ENCODE results near the gene CHID1. TPM values are rescaled to one million over a fixed set of nuclear protein-coding genes. Genes with fewer than 3 reads are reported as not detected.

CHID1 gene
- total and polyA plus RNA-seq, 2 experiments from 2014 or later: 54.1 to 67.3 TPM

GRCh38 chr11:899724-900123 lies 10.9 kb downstream of the CHID1 start (continued):
- TF ChIP-seq REST (IDR thresholded peaks at IDR 0.05; ENCODE audit: unreplicated experiment) (no peak), POLR2AphosphoS5 (IDR thresholded peaks at IDR 0.05; ENCODE audit: low read depth) (no peak), CTCF (conservative IDR thresholded peaks at IDR 0.05; ENCODE audit: low read depth in 2 of 2) (no peak)

DNA sequence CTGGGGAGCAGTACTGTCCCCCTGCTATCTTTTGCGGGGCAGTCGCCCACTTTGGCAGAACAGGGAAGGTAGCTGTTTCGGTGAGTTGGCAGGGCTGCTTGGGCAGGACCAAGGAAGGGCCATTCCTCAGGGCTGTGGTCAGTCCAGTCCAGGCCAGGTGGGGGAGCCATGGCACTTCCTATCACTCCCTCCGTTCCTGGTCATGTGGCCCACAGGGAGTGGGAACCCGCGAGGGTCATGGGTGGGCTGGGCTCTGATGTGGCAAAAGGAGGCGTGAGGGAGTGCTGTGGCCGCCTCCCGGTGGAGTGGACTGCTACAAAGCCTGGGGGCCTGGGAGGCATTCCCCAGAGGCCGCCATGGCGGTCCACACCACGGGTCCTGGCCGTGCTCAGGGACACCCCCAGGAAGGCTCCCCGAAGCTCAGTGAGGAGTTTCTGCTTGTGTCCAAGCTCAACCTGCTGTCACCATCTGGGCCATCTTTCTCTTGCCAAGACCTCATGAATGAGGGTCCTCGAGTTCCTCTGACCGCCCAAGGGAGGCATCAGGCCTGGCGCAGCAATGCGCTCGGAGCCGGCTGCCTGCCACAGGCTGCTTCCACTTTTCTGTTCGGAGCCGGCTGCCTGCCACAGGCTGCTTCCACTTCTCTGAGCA lies 11.9 kb downstream of the CHID1 start:
- H3K4me3 ChIP-seq: no peak overlapping the region
- no peak overlapping the region for H3K27ac ChIP-seq (ENCODE audit: low read depth)
- H3K4me2 ChIP-seq: no peak overlapping the region
- H4K20me1 ChIP-seq (replicated peaks; ENCODE audit: insufficient read depth): no peaks in the 10 kb centered on the region; the same call in 1 of the 2 replicates
- Mint-ChIP-seq H3K4me3 (no peak overlapping the region), H3K9me3 (no peaks in the 10 kb centered on the region), H3K36me3 (ENCODE audit: low read depth) (peaks cover 40% of the 10 kb centered on the region), H3K27me3 (ENCODE audit: insufficient read depth, low read depth, poor library complexity) (peaks cover 3% of the 10 kb centered on the region), H3K4me1 (no peaks in the 10 kb centered on the region; the same call in 1 of the 3 replicates), H3K27ac (no peak overlapping the region; the same call in 1 of the 2 replicates)
- TF ChIP-seq CTCF (conservative IDR thresholded peaks at IDR 0.05; ENCODE audit: low read depth in 2 of 2) (peak; percentile 17 to 68), ZNF114 (CRISPR knock-in tag; IDR thresholded peaks at IDR 0.05) (no peak)
- ATAC-seq (peak; percentile 45), DNase-seq (ENCODE audit: low spot score) (peak; percentile 49)
- no peaks in the 10 kb centered on the region for H3K27me3 ChIP-seq (ENCODE audit: insufficient read depth)
- peaks cover 6% of the 10 kb centered on the region for H3K36me3 ChIP-seq (ENCODE audit: insufficient read depth)
- H3K4me1 ChIP-seq (ENCODE audit: insufficient read depth): no peaks in the 10 kb centered on the region
- no peaks in the 10 kb centered on the region for H3F3A ChIP-seq (replicated peaks; ENCODE audit: low read depth)
- no peaks in the 10 kb centered on the region for H3K9me2 ChIP-seq (ENCODE audit: insufficient read depth)
- H3K79me2 ChIP-seq (replicated peaks; ENCODE audit: insufficient read depth): no peaks in the 10 kb centered on the region
- H2AFZ ChIP-seq: no peak overlapping the region

Data from GM23338 (cell line).